H9 (cell line): ENCODE results near the gene FRK. TPM values are rescaled to one million over a fixed set of nuclear protein-coding genes. Genes with fewer than 3 reads are reported as not detected.

ENCODE experiments used
- DNase-seq: peaks from one replicate; pipeline ENCODE4 v3.0.0-alpha.2; 2017
- H2AFZ ChIP-seq: one replicate; pipeline ENCODE4 v1.6.1; 2013; ENCODE audit warnings: mild to moderate bottlenecking, low read length, control low read depth, moderate library complexity
- H2AK5ac ChIP-seq: 2 replicates; pipeline ENCODE4 v1.6.1; 2013; ENCODE audit warnings: low read length, control low read depth, mixed read lengths; ENCODE audit not compliant: insufficient read length
- H2BK120ac ChIP-seq: one replicate; pipeline ENCODE4 v1.6.1; 2013; ENCODE audit warnings: low read depth, mild to moderate bottlenecking, low read length, control low read depth, inconsistent platforms; ENCODE audit not compliant: poor library complexity, severe bottlenecking
- H2BK12ac ChIP-seq: 2 replicates; pipeline ENCODE4 v1.6.1; 2013; ENCODE audit warnings: low read length, control low read depth, mixed read lengths, low read depth; ENCODE audit not compliant: insufficient read length
- H2BK15ac ChIP-seq: 2 replicates; pipeline ENCODE4 v1.6.1; 2013; ENCODE audit warnings: low read depth, low read length, control low read depth
- H2BK20ac ChIP-seq: one replicate; pipeline ENCODE4 v1.6.1; 2013; ENCODE audit warnings: low read depth, mild to moderate bottlenecking, low read length, control low read depth, inconsistent platforms; ENCODE audit not compliant: poor library complexity, severe bottlenecking
- H2BK5ac ChIP-seq: 2 replicates; pipeline ENCODE4 v1.6.1; 2013; ENCODE audit warnings: low read length, control low read depth, mixed read lengths; ENCODE audit not compliant: insufficient read length
- H3K14ac ChIP-seq: 2 replicates; pipeline ENCODE4 v1.6.1; 2013; ENCODE audit warnings: low read length, control low read depth; ENCODE audit not compliant: insufficient read depth
- H3K18ac ChIP-seq: 2 replicates; pipeline ENCODE4 v1.6.1; 2013; ENCODE audit warnings: low read depth, mild to moderate bottlenecking, mixed read lengths, low read length, control low read depth; ENCODE audit not compliant: insufficient read length
- H3K23ac ChIP-seq: 2 replicates; pipeline ENCODE4 v1.6.1; 2013; ENCODE audit warnings: low read length, control low read depth, mixed read lengths, low read depth; ENCODE audit not compliant: insufficient read length
- H3K23me2 ChIP-seq: 2 replicates; pipeline ENCODE4 v1.6.1; 2013; ENCODE audit warnings: low read depth, mild to moderate bottlenecking, mixed read lengths, low read length, control low read depth; ENCODE audit not compliant: insufficient read length, poor library complexity, severe bottlenecking
- H3K27ac ChIP-seq: 2 replicates; pipeline ENCODE4 v1.5.1; 2013; ENCODE audit warnings: low read length, control low read depth, mixed read lengths, low read depth; ENCODE audit not compliant: insufficient read length
- H3K27me3 ChIP-seq: 2 replicates; pipeline ENCODE4 v1.6.1; 2013; ENCODE audit warnings: low read length, control low read depth, inconsistent platforms; ENCODE audit not compliant: insufficient read depth
- H3K4ac ChIP-seq: 2 replicates; pipeline ENCODE4 v1.6.1; 2013; ENCODE audit warnings: low read depth, mild to moderate bottlenecking, control low read depth, inconsistent platforms, low read length, moderate library complexity
- H3K4me1 ChIP-seq: 2 replicates; pipeline ENCODE4 v1.6.1; 2013; ENCODE audit warnings: low read length, control low read depth, inconsistent platforms; ENCODE audit not compliant: insufficient read depth
- H3K4me2 ChIP-seq: 2 replicates; pipeline ENCODE4 v1.6.1; 2013; ENCODE audit warnings: low read length, control low read depth, mixed read lengths; ENCODE audit not compliant: insufficient read length, insufficient read depth
- H3K56ac ChIP-seq: 2 replicates; pipeline ENCODE4 v1.6.1; 2013; ENCODE audit warnings: low read depth, mild to moderate bottlenecking, mixed read lengths, low read length, control low read depth; ENCODE audit not compliant: insufficient read length
- H3K79me1 ChIP-seq: 2 replicates; pipeline ENCODE4 v1.6.1; 2013; ENCODE audit warnings: low read depth, mild to moderate bottlenecking, moderate library complexity, low read length, control low read depth, inconsistent platforms; ENCODE audit not compliant: insufficient read depth, poor library complexity, severe bottlenecking
- H3K79me2 ChIP-seq: 2 replicates; pipeline ENCODE4 v1.6.1; 2013; ENCODE audit warnings: low read length, control low read depth, inconsistent platforms; ENCODE audit not compliant: insufficient read depth
- H3K9ac ChIP-seq: 2 replicates; pipeline ENCODE4 v1.6.1; 2013; ENCODE audit warnings: low read length, control low read depth, mixed read lengths; ENCODE audit not compliant: insufficient read length; ENCODE audit errors: extremely low read depth
- H3K9me3 ChIP-seq: one replicate; pipeline ENCODE4 v1.6.1; 2013; ENCODE audit warnings: low read depth, low read length, inconsistent platforms; ENCODE audit not compliant: control insufficient read depth
- H3T11ph ChIP-seq: one replicate; pipeline ENCODE4 v1.6.1; 2013; ENCODE audit warnings: mild to moderate bottlenecking, low read length, control low read depth, inconsistent platforms
- H4K20me1 ChIP-seq: one replicate; pipeline ENCODE4 v1.6.1; 2013; ENCODE audit not compliant: control insufficient read depth, insufficient read length, insufficient read depth
- H4K5ac ChIP-seq: 2 replicates; pipeline ENCODE4 v1.6.1; 2013; ENCODE audit warnings: low read depth, mild to moderate bottlenecking, mixed read lengths, low read length, control low read depth; ENCODE audit not compliant: insufficient read length
- H4K8ac ChIP-seq: replicated peaks from 2 replicates; pipeline ENCODE4 v1.6.1; 2013; ENCODE audit warnings: low read length, control low read depth, mixed read lengths, low read depth; ENCODE audit not compliant: insufficient read length
- H4K91ac ChIP-seq: 2 replicates; pipeline ENCODE4 v1.6.1; 2013; ENCODE audit warnings: low read depth, mild to moderate bottlenecking, moderate library complexity, mixed read lengths, low read length, control low read depth; ENCODE audit not compliant: insufficient read length
- H3K27ac Mint-ChIP-seq, 3 experiments: 2 replicates in 2 of 3; 3 replicates in 1 of 3; pipeline ENCODE4 v1.8.0; 2020 to 2021; ENCODE audit warnings: mixed read lengths in 3 of 3, mild to moderate bottlenecking in 1 of 3, moderate library complexity in 1 of 3
- H3K27me3 Mint-ChIP-seq: 2 replicates; pipeline ENCODE4 v1.8.0; 2021; ENCODE audit warnings: low read depth, mild to moderate bottlenecking, moderate library complexity, mixed read lengths
- H3K36me3 Mint-ChIP-seq, 3 experiments: 2 replicates in 2 of 3; 3 replicates in 1 of 3; pipeline ENCODE4 v1.8.0; 2020 to 2021; ENCODE audit warnings: low read depth in 3 of 3, mixed read lengths in 3 of 3; ENCODE audit not compliant: insufficient read depth in 1 of 3
- H3K4me1 Mint-ChIP-seq, 2 experiments: 2 replicates each; pipeline ENCODE4 v1.8.0; 2020; ENCODE audit warnings: mixed read lengths in 2 of 2
- H3K4me3 Mint-ChIP-seq, 2 experiments: 2 replicates in 1 of 2; 3 replicates in 1 of 2; pipeline ENCODE4 v1.8.0; 2020 to 2021; ENCODE audit warnings: mild to moderate bottlenecking in 2 of 2, mixed read lengths in 2 of 2, moderate library complexity in 1 of 2
- H3K9me3 Mint-ChIP-seq, 2 experiments: 2 replicates in 1 of 2; 3 replicates in 1 of 2; pipeline ENCODE4 v1.8.0; 2020; ENCODE audit warnings: mild to moderate bottlenecking in 2 of 2, mixed read lengths in 2 of 2, moderate library complexity in 1 of 2
- WGBS: extraction: QIAGEN DNeasy Blood & Tissue Kit; methylation state at CpG from one replicate; pipeline ENCODE4 v1.1.7; 2013; ENCODE audit warnings: missing lambda C conversion rate, low lambda C conversion rate, mixed read lengths; ENCODE audit not compliant: insufficient read length; ENCODE audit errors: extremely low coverage; 5-methylcytosine and 5-hydroxymethylcytosine counted together
- total RNA-seq: library from RNA; stranded (reverse); gene quantifications from 2 replicates; pipeline ENCODE4 v1.2.1, GENCODE V29; 2021
- TF ChIP-seq, protein P1 (sequence below): fragments of 200-600 bp; sonication (generic); conservative IDR thresholded peaks from 3 replicates; pipeline ENCODE4 v1.8.0; 2021; ENCODE audit warnings: antibody characterized with exemption, mild to moderate bottlenecking

Gene FRK
- total RNA-seq, 1 experiment from 2014 or later: 0.15 TPM

DNA sequence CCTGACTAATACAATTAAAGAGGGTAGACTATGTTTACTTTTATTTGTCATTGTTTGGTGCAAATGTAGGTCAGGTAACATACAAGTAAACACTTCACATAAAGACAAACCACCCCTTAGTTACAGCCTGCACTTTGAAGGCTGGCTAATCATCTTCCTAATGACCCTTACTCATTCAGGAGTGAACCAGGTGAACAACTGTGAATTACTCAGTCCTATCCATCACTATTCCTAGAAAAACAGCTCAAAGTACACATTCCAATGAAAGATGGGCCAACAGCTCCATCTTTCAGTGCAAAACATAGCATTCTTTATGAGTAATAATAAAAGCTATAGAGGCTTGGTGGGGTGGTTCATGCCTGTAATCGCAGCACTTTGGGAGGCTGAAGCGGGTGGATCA lies 78.2 kb downstream of the FRK start:
- TF ChIP-seq, protein P1, sequence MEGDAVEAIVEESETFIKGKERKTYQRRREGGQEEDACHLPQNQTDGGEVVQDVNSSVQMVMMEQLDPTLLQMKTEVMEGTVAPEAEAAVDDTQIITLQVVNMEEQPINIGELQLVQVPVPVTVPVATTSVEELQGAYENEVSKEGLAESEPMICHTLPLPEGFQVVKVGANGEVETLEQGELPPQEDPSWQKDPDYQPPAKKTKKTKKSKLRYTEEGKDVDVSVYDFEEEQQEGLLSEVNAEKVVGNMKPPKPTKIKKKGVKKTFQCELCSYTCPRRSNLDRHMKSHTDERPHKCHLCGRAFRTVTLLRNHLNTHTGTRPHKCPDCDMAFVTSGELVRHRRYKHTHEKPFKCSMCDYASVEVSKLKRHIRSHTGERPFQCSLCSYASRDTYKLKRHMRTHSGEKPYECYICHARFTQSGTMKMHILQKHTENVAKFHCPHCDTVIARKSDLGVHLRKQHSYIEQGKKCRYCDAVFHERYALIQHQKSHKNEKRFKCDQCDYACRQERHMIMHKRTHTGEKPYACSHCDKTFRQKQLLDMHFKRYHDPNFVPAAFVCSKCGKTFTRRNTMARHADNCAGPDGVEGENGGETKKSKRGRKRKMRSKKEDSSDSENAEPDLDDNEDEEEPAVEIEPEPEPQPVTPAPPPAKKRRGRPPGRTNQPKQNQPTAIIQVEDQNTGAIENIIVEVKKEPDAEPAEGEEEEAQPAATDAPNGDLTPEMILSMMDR: no peak
- Histone ChIP-seq H2BK20ac (no peak overlapping the region), H2AFZ (no peak overlapping the region), H4K5ac (no peak overlapping the region), H3K9ac (no peak overlapping the region), H3K23ac (no peak overlapping the region), H2BK12ac (no peak overlapping the region), H3K4me1 (no peaks in the 10 kb centered on the region), H3K14ac (no peak overlapping the region), H3K79me1 (no peaks in the 10 kb centered on the region), H3K23me2 (no peaks in the 10 kb centered on the region), H3K18ac (no peak overlapping the region), H2BK5ac (no peak overlapping the region), H2BK15ac (no peak overlapping the region), H4K20me1 (no peaks in the 10 kb centered on the region), H4K91ac (no peak overlapping the region), H3K79me2 (no peaks in the 10 kb centered on the region), H3K27me3 (no peaks in the 10 kb centered on the region), H2AK5ac (no peak overlapping the region), H3K4ac (no peak overlapping the region), H3T11ph (no peak overlapping the region), H3K4me2 (no peak overlapping the region), H3K56ac (no peak overlapping the region), H2BK120ac (no peak overlapping the region), H3K27ac (no peak overlapping the region), H4K8ac (no peak overlapping the region), H3K9me3 (no peaks in the 10 kb centered on the region)
- H3K9me3 Mint-ChIP-seq: no peaks in the 10 kb centered on the region
- H3K4me3 Mint-ChIP-seq: no peak overlapping the region
- DNase-seq: no peak
- no peaks in the 10 kb centered on the region for H3K36me3 Mint-ChIP-seq
- H3K4me1 Mint-ChIP-seq: 0 out of 4 replicates have a peak, but pooled peaks cover 0 to 2% of the 10 kb centered on the region in 2 experiments
- no peak overlapping the region for H3K27ac Mint-ChIP-seq
- no CpG with 5 or more reads among the region's 2 CpGs for WGBS
- no peaks in the 10 kb centered on the region for H3K27me3 Mint-ChIP-seq
